ENCODE measurements around the gene MIDN. TPM values are rescaled to one million over a fixed set of nuclear protein-coding genes. Genes with fewer than 3 reads are reported as not detected.

Gene MIDN
- total RNA-seq, 4 donors from 2014 or later: 34.9 to 117 (median 86.3) TPM

DNA sequence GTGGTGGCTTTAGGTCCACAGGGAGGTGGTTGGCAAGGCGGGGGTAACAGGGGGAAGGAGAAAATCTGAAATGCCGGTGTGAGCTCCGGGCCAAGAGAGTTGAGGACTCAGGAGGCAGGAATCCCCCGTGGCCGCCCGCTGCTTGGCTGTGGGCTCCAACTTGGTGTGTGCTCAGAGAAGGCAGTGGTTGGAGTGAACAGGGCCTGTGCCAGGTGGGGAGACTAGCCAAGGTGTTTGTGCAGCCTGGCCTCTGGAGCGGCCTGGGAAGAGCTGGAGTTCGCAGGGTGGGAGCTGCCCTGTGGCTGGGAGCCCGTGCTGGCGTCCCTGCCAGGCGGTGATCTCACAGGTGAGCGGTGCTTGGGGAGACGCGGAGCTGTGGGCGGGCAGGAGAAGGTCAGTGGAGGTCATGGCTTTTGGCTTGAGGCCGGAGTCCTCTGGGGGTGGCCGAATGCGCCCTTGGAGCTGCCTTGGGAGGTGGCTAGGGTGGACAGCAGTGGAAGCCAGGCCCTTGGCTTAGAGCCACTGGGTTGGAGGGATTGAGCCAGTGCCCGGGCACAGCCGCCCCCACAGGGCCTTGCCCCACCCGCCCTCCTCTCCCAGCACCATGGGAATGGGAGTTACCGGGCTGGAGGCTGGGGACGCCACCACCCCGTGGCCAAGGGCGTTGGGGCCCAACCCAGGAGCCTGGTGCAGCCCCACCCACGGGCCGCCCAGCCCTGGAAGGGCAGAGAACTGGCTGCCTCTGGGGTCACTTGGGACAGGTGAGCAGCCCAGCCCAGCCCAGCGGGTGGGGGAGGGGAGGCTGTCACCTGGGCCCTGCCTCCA lies 13.6 kb downstream of the MIDN start:
- peak overlapping the region; percentile 60 to 93 (median 74) for H3K4me3 ChIP-seq
- peak in 1 of 2 donors; percentile 93 for DNase-seq
- no peaks in the 10 kb centered on the region for H3K9me3 ChIP-seq
- no peaks in the 10 kb centered on the region for H3K27me3 ChIP-seq
- ATAC-seq: peak; percentile 20 to 39
- peaks cover 48 to 49% of the 10 kb centered on the region in 2 donors for H3K4me1 ChIP-seq
- TF ChIP-seq POLR2A (IDR thresholded peaks at IDR 0.05): no peak
- TF ChIP-seq, protein P1, sequence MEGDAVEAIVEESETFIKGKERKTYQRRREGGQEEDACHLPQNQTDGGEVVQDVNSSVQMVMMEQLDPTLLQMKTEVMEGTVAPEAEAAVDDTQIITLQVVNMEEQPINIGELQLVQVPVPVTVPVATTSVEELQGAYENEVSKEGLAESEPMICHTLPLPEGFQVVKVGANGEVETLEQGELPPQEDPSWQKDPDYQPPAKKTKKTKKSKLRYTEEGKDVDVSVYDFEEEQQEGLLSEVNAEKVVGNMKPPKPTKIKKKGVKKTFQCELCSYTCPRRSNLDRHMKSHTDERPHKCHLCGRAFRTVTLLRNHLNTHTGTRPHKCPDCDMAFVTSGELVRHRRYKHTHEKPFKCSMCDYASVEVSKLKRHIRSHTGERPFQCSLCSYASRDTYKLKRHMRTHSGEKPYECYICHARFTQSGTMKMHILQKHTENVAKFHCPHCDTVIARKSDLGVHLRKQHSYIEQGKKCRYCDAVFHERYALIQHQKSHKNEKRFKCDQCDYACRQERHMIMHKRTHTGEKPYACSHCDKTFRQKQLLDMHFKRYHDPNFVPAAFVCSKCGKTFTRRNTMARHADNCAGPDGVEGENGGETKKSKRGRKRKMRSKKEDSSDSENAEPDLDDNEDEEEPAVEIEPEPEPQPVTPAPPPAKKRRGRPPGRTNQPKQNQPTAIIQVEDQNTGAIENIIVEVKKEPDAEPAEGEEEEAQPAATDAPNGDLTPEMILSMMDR (IDR thresholded peaks at IDR 0.05 in 4 of 5, conservative IDR thresholded peaks at IDR 0.05 in 1 of 5): no peak
- in situ Hi-C loops (cut with MboI; ENCODE audit: low sequenced_read_pairs in 4 of 4): no loop called here
- peaks cover 0 to 9% of the 10 kb centered on the region in 2 donors for H3K36me3 ChIP-seq
- intact Hi-C loops (cut with DNase I; ENCODE audit: low total_unique reads): loop anchor here (1.0 kb wide), 1 partner anchor 13 kb away; no protein-coding TSS in a partner anchor
- H3K27ac ChIP-seq: peak overlapping the region; percentile 83 to 99 (median 93)

GRCh38 chr19:1262623-1263123 lies 14.3 kb downstream of the MIDN start:
- TF ChIP-seq, protein P1 (IDR thresholded peaks at IDR 0.05 in 4 of 5, conservative IDR thresholded peaks at IDR 0.05 in 1 of 5): no peak
- TF ChIP-seq POLR2A (IDR thresholded peaks at IDR 0.05): no peak
- in situ Hi-C loops (cut with MboI; ENCODE audit: low sequenced_read_pairs in 4 of 4) (no loop called here), intact Hi-C loops (cut with DNase I; ENCODE audit: low total_unique reads) (no loop called here)
- Histone ChIP-seq H3K27ac (peak overlapping the region; percentile 83 to 99 (median 93)), H3K36me3 (peaks cover 0 to 3% of the 10 kb centered on the region in 2 donors), H3K4me3 (no peak overlapping the region), H3K27me3 (no peaks in the 10 kb centered on the region), H3K9me3 (no peaks in the 10 kb centered on the region), H3K4me1 (peaks cover 53 to 55% of the 10 kb centered on the region in 2 donors)
- DNase-seq (no peak), ATAC-seq (no peak)

DNA sequence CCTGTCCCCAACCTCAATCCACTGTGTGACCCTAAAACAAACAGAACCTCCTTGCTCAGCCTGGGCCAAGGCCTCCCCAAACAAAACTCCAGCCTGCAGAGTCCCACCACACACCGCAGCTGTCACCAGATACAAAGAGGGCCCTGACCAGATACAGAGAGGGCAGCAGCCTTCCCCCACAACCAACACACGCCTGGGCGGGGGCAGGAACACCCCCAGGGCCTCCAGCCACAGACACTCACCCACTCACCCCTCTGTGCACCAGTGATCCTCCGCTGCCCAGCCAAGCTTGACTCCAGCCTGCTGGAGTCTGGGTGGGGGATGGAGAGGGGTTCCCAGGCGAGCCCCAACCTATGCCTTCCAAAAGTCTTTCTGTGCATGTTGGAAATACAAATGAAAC lies 14.8 kb downstream of the MIDN start:
- Histone ChIP-seq H3K36me3 (no peaks in the 10 kb centered on the region), H3K9me3 (no peaks in the 10 kb centered on the region), H3K27ac (peak overlapping the region; percentile 83 to 99 (median 93)), H3K4me3 (no peak overlapping the region), H3K4me1 (peaks cover 53 to 60% of the 10 kb centered on the region in 2 donors), H3K27me3 (no peaks in the 10 kb centered on the region)
- ATAC-seq (no peak), DNase-seq (no peak)
- in situ Hi-C loops (cut with MboI; ENCODE audit: low sequenced_read_pairs in 4 of 4) (no loop called here), intact Hi-C loops (cut with DNase I; ENCODE audit: low total_unique reads) (no loop called here)
- TF ChIP-seq, protein P1 (IDR thresholded peaks at IDR 0.05 in 4 of 5, conservative IDR thresholded peaks at IDR 0.05 in 1 of 5): no peak
- TF ChIP-seq POLR2A (IDR thresholded peaks at IDR 0.05): no peak

- TF ChIP-seq, protein P1 (IDR thresholded peaks at IDR 0.05 in 4 of 5, conservative IDR thresholded peaks at IDR 0.05 in 1 of 5): no peak
- peak overlapping the region; percentile 92 to 99 (median 98) for H3K27ac ChIP-seq
- in situ Hi-C loops (cut with MboI; ENCODE audit: low sequenced_read_pairs in 4 of 4) (no loop called here), intact Hi-C loops (cut with DNase I; ENCODE audit: low total_unique reads) (no loop called here)
- H3K9me3 ChIP-seq: no peaks in the 10 kb centered on the region
- DNase-seq (peak in 1 of 2 donors; percentile 77), ATAC-seq (no peak)
- H3K36me3 ChIP-seq: no peaks in the 10 kb centered on the region
- no peak overlapping the region for H3K4me3 ChIP-seq
- no peaks in the 10 kb centered on the region for H3K27me3 ChIP-seq
- peaks cover 53 to 56% of the 10 kb centered on the region in 2 donors for H3K4me1 ChIP-seq
Measured at GRCh38 chr19:1264801-1265614, 16.6 kb downstream of the MIDN start.
